HG02981 (cell line): ENCODE data around the gene POLR2I.

ENCODE experiments used
- ATAC-seq: cut with Tn5 transposase; IDR thresholded peaks from one replicate; pipeline ENCODE4 v1.9.1; 2021; ENCODE audit warnings: mild to moderate bottlenecking, moderate library complexity; ENCODE audit not compliant: unreplicated experiment

The POLR2I gene

DNA sequence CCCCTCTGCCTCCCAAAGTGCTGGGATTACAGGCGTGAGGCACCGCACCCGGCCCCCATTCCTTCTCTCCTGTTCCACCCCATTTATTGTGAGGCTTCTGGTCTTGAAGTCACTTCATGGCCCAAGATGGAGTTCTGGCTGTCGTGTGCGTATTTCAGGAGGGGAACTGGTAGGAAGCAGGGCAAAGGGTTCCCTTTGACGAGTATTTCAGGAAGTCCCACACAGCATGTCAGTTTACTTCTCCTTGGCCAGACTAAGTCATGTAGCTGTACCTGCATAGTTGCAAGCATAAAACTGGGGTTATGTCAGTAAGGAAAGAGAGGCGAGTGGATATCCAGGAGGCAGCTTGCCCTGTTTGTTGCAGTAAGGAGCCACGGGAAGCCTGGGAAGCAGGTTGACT lies 49.8 kb downstream of the POLR2I start:
- ATAC-seq, result no peak
